Measurements from ENCODE around the gene MESP2. TPM values are rescaled to one million over a fixed set of nuclear protein-coding genes. Genes with fewer than 3 reads are reported as not detected.

Gene MESP2
- total and polyA plus RNA-seq, 8 donors, result 0.14 to 0.35 (median 0.34) TPM; not detected in 5

GRCh38 chr15:89783111-89783860 lies 7.2 kb downstream of the MESP2 start:
- H3K9me3 ChIP-seq, result no peaks in the 10 kb centered on the region
- H3K4me3 ChIP-seq, result no peak overlapping the region
- DNase-seq, result no peak
- H3K27me3 ChIP-seq, result no peaks in the 10 kb centered on the region
- H3K4me1 ChIP-seq, result peaks cover 0 to 26% of the 10 kb centered on the region in 2 donors
- peaks cover 0 to 29% of the 10 kb centered on the region in 2 donors for H3K36me3 ChIP-seq
- no peak overlapping the region for H3K27ac ChIP-seq
- no peak for ATAC-seq
- TF ChIP-seq, protein P1, sequence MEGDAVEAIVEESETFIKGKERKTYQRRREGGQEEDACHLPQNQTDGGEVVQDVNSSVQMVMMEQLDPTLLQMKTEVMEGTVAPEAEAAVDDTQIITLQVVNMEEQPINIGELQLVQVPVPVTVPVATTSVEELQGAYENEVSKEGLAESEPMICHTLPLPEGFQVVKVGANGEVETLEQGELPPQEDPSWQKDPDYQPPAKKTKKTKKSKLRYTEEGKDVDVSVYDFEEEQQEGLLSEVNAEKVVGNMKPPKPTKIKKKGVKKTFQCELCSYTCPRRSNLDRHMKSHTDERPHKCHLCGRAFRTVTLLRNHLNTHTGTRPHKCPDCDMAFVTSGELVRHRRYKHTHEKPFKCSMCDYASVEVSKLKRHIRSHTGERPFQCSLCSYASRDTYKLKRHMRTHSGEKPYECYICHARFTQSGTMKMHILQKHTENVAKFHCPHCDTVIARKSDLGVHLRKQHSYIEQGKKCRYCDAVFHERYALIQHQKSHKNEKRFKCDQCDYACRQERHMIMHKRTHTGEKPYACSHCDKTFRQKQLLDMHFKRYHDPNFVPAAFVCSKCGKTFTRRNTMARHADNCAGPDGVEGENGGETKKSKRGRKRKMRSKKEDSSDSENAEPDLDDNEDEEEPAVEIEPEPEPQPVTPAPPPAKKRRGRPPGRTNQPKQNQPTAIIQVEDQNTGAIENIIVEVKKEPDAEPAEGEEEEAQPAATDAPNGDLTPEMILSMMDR (IDR thresholded peaks at IDR 0.05), result no peak
- intact Hi-C loops (cut with DNase I), result no loop called here

GRCh38 chr15:89783861-89784685 lies 7.9 kb downstream of the MESP2 start:
- Histone ChIP-seq H3K4me3 (no peak overlapping the region), H3K9me3 (no peaks in the 10 kb centered on the region), H3K4me1 (peaks cover 0 to 26% of the 10 kb centered on the region in 2 donors), H3K27me3 (no peaks in the 10 kb centered on the region), H3K36me3 (peaks cover 0 to 36% of the 10 kb centered on the region in 2 donors), H3K27ac (no peak overlapping the region)
- ATAC-seq (no peak), DNase-seq (no peak)
- intact Hi-C loops (cut with DNase I), result no loop called here
- TF ChIP-seq, protein P1 (IDR thresholded peaks at IDR 0.05), result no peak

DNA sequence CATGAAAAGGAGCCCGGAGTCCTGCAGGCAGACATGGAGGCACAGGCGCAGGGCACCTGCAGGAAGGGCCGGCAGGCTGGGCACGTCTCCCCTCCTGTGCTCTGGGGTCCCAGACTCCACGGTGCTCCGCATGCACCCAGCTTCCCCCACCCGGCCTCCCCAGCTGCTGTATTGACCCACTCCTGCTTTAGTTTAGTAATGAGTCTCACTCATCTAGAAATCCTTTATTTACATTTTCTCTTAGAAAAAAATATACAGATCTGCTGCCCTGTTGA lies 8.5 kb downstream of the MESP2 start:
- Histone ChIP-seq H3K4me3 (no peak overlapping the region), H3K36me3 (peaks cover 0 to 42% of the 10 kb centered on the region in 2 donors), H3K27me3 (no peaks in the 10 kb centered on the region), H3K9me3 (no peaks in the 10 kb centered on the region), H3K4me1 (peaks cover 0 to 26% of the 10 kb centered on the region in 2 donors), H3K27ac (no peak overlapping the region)
- TF ChIP-seq, protein P1 (IDR thresholded peaks at IDR 0.05), result no peak
- DNase-seq (no peak), ATAC-seq (no peak)
- intact Hi-C loops (cut with DNase I), result no loop called here

- H3K36me3 ChIP-seq, result peaks cover 0 to 48% of the 10 kb centered on the region in 2 donors
- no peaks in the 10 kb centered on the region for H3K9me3 ChIP-seq
- peaks cover 0 to 25% of the 10 kb centered on the region in 2 donors for H3K4me1 ChIP-seq
- TF ChIP-seq, protein P1 (IDR thresholded peaks at IDR 0.05), result no peak
- H3K27me3 ChIP-seq, result no peaks in the 10 kb centered on the region
- H3K27ac ChIP-seq, result no peak overlapping the region
- no peak overlapping the region for H3K4me3 ChIP-seq
- ATAC-seq (peak; percentile 78), DNase-seq (no peak)
- intact Hi-C loops (cut with DNase I), result no loop called here
Observed at GRCh38 chr15:89785064-89785773, 9.1 kb downstream of the MESP2 start.

GRCh38 chr15:89785774-89786140 lies 9.6 kb downstream of the MESP2 start:
- Histone ChIP-seq H3K9me3 (no peaks in the 10 kb centered on the region), H3K4me1 (peaks cover 0 to 20% of the 10 kb centered on the region in 2 donors), H3K36me3 (peaks cover 0 to 53% of the 10 kb centered on the region in 2 donors), H3K4me3 (no peak overlapping the region), H3K27me3 (no peaks in the 10 kb centered on the region), H3K27ac (no peak overlapping the region)
- ATAC-seq (no peak), DNase-seq (no peak)
- intact Hi-C loops (cut with DNase I), result no loop called here
- TF ChIP-seq, protein P1 (IDR thresholded peaks at IDR 0.05), result no peak

Data from left lung (tissue), 10 donors.